Fibroblast of gingiva (primary cell): Measurements from ENCODE around the gene AKT2.
A peak's percentile ranks its signal among the peaks of the same experiment; 100 is the strongest.
"Not testable (repeated sequence)": the region's sequence is repeated elsewhere in the genome, so short reads cannot be mapped to it uniquely, and the experiment has no call there.

Experiments used
- DNase-seq: peaks from one replicate; pipeline ENCODE4 v3.0.0-alpha.2; 2011; ENCODE audit warnings: low read depth

Gene AKT2

DNA sequence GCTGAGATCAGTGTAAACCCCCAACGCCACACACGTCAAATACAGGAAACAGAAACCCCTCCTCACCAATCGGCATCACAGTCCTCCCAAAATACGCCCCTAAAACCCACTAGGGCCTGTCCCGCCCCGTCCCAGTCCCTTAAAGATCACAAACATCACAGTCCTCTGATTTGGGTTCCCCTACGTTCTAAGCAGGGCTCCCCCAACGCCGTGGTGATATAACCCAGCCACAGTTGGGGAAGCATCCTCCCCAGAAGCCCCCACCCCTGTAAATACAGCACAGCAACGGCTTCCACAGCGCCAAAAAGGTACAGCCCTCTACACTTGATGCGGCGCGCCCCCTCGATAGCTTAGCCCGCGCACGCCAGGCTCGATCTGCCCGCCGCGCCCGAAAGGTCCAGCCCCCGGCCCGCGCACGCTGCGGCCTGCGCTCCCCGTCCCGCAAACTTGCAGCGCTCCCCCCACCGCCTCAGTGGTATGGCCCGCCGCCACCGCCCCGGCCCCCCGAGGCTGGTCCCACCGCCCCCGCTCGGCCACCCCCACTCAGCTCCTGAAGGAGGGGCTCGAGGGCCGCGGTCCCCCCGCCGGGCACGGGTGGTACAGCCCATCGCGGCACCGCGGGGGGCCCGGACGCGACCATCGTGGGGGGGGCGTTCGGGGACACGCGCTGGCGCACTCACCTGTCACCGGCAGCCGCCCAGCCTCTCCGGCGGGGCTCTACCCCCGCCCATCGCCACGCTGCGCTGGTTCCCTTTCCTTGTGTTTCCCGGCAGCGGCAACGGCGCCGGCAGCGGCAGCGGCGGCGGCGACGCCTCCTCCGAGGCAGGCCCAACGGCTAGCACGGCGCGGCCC is at the start of gene AKT2:
AKT2 (minus strand) TSS at position 845 of the 852 bp plus-strand sequence. CDS start 20,078 bp downstream, outside the sequence.
- DNase-seq, result peak; percentile 47

GRCh38 chr19:40333083-40333482 is 47.9 kb upstream of the AKT2 start:
- DNase-seq, result not testable (repeated sequence)

- DNase-seq, result no peak
Observed at GRCh38 chr19:40332669-40333068, 47.5 kb upstream of the AKT2 start.

- no peak for DNase-seq
Observed at GRCh38 chr19:40331052-40331451, 45.9 kb upstream of the AKT2 start.

- no peak for DNase-seq
Observed at GRCh38 chr19:40326201-40326600, 41.1 kb upstream of the AKT2 start.

DNA sequence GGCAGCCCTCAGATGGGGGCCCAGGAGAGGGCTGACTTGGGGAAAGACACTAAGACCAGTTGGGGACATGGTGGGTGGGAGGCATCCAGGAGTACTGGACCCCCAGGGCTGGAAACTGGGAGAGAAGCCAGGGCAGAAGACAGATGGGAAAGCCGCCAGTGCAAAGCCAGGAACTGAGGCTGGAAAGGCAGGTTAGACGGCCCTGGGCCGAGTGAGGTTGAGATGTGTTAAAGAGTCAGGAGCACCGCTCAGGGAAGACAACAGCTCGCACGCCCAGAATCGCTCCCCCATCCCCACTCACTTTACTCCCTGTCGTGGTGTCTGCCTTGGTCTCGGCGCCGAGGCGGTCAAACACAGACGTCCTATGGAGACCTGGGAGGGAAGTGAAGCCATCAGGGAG is 38.6 kb upstream of the AKT2 start:
- DNase-seq, result no peak

DNA sequence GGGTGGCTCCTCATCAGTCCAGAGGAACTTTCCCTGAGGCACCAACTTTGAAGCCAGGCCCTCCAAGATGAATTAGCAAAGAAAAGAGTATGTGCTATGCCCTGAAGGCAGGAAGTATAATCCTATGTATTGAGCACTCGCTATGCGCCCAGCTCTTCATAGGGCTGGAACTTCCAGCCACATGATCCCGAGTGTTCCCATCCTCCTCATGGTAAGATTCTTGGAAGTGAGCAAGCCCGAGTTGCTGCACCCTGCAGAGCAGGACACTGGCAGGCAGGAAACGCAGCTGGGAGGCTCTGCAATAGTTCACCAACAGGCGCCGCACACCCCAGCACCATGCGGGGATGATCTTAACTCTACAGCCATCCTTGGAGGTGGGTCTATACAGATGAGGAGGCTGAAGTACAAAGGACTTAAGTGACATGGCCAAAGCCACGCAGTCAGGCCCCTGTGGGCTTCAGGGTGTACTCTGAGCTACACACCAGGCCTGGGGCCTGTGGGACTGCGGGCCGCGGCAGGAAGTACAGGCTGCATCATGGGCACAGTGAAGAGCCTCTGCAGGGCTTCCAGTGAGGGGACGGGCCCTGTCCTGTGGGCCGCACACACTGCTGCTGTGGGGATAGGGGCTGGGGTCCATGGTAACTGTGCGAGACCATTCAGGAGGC is 37.9 kb upstream of the AKT2 start:
- no peak for DNase-seq

DNA sequence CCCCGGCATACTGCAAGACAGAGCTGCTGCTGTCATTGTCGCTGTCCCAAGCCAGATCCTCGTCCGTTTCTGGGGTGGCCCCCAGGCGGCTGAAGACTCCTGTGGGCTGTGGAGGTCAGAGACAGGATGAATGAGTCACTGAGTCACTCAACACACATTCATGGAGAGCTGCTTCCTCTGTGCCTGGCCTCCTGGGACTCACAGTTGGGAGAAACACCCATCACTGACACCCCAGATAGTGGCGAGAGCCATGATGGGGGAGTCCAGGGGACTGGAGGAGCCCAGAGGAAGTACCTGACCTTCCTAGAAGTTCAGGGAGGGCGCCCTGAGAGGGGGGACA is 37.1 kb upstream of the AKT2 start:
- DNase-seq, result no peak

DNA sequence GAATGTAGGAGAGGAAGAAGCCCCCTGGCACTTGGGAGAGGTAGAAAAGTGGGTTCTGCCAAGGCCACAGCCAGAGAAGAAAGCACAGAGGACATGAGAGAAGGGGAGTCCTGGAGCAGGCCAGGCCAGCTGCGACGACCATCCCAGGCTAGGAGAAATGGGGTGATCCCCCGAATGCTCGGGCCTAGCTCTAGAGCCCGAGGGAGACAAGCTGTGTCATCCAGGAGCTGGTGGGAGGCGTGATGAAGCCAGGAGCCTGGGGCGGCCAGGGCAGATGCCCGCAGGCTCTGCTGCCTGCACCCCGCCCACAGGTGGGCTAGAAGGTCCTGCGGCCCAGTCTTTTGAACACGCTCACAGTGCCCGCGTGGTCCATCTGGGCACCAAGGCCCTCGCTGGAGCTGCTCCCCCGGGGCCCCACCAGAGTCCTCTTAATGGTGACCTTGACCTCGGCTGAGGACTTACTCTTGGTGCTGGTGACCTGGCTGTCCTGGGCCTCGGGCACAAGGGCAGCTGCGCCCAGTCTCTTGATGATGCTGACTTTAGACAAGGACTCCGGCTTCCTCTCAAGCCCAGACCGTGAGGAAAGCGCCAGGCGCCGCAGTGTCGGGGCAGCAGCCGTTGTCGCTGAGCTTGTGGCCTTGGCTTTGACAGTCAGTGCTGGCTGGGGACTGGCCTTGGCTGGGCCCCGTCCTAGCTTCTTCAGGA is 36.6 kb upstream of the AKT2 start:
- no peak for DNase-seq

DNA sequence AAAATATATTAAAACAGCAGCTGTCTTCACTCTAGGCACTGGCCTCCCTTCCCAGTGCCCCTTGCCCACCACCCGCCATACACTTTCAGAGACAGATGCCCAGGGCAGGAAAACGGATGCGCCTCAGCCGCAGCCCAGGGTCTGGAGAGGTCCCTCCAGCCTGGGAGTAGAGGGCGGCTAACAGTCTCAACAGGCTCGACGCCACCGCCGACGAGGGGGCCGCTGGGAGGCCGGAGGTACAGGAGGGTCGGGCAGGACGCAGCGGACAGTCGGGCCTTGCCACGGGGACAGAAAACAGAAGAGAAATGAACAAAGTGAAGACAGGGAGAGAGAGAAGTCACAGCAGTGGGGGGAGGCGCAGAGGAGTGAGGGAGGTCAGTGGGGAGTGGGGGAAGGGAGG is 35.9 kb upstream of the AKT2 start:
- no peak for DNase-seq

GRCh38 chr19:40320558-40320935 is 35.4 kb upstream of the AKT2 start:
- no peak for DNase-seq

DNA sequence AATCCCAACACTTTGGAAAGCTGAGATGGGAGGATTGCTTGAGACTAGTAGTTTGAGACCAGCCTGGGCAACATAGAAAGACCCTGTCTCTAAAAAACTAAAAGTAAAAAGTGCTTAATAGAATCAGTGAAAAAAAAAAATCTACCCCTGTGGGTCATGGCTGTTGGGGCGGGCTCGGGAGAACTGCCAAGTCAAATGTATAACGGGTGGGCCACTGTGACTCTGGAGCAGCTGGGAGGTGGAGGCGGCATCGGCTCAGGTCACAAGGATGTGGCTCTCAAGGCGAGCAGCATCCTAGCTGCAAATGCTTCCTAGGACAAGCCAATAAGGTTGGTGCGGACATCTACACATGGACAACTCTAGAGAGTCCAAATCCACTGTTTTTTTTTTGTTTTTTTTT is 32.2 kb upstream of the AKT2 start:
- DNase-seq, result no peak

GRCh38 chr19:40315812-40316470 is 30.8 kb upstream of the AKT2 start:
- no peak for DNase-seq

DNA sequence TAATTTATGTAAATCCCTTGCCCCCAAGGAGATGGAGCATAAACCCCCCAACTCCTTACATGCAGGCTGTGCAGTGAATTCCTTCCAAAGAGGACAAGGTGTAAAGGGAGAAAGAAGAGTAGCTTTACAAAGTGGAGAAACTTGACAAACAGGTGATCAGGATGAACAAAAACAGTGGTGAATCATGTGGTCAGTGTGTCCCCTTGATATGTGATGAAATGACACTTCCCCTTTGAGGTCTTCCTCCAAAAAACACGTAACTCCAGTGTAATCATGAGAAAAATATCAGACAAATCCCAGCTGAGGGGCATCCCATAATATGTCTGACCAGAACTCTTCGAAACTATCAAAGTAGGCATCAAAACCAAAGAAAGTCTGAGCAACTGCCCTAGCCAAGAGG is 29.5 kb upstream of the AKT2 start:
- no peak for DNase-seq

DNA sequence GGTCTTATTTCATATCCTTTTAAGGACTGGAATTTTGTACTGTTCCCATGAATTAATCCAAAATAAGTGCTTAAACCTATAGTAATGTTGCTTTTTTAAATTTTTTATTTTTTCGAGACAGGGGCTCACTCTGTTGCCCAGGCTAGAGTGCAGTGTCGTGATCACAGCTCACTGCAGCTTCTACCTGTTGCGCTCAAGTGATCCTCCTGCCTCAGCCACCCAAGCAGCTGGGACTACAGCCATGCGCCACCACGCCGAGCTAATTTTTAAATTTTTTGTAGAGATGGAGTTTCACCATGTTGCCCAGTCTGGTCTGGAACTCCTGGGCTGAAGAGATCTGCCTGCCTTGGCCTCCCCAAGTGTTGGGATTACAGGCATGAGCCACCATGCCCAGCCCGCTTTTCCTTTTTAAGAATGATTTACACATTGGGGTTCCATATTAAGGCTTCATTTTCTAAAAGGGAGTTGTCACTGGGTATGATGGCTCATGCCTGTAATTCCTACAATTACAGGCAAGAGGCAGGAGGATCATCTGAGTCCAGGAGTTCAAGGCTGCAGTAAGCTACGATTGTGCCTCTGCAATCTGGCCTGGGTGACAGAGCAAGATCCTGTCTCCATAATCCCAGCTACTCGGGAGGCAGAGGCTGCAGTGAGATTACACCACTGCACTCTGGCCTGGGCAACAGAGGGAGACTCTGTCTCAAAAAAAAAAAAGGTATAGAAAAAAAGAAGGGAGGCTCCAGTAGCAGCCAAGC is 28.3 kb upstream of the AKT2 start:
- DNase-seq, result no peak

DNA sequence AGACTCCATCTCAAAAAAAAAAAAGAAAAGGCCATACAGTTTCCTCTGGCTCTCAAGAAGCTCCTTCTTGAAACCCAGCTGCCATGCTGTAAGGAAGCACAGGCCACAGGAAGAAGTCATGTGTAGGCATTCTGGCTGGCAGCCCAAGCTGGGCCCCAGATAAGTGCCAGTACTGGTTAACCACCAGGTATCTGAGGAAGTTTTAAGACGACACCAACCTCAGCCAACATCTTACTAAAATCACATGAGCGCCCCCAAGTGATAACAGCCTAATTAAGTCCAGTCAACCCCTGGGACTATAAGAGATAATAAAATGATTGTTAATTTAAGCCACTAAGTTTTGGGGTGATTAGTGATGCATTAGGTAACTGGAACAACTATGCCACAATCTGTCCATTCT is 27.4 kb upstream of the AKT2 start:
- no peak for DNase-seq

GRCh38 chr19:40309666-40310065 is 24.5 kb upstream of the AKT2 start:
- DNase-seq, result no peak

GRCh38 chr19:40305403-40305802 is 20.3 kb upstream of the AKT2 start:
- DNase-seq, result peak; percentile 82

GRCh38 chr19:40304306-40304705 is 19.2 kb upstream of the AKT2 start:
- no peak for DNase-seq

DNA sequence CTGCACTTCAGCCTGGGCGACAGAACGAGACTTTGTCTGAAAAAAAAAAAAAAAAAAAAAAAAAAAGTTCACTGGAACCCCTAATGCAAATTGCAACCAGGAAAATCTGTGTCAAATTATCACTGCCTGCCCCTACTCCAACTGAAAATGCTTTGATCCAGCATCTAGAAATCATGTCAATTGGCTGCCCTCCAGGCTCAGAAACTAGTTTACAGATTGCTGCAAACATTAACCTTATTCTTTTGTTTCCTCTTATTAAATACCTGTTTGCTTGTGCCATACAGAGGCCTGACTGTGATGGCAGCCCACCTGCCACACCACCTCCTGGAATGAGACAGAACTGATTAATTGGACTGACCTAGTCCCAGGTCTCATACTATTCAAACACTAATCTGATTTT is 18.6 kb upstream of the AKT2 start:
- DNase-seq, result no peak

DNA sequence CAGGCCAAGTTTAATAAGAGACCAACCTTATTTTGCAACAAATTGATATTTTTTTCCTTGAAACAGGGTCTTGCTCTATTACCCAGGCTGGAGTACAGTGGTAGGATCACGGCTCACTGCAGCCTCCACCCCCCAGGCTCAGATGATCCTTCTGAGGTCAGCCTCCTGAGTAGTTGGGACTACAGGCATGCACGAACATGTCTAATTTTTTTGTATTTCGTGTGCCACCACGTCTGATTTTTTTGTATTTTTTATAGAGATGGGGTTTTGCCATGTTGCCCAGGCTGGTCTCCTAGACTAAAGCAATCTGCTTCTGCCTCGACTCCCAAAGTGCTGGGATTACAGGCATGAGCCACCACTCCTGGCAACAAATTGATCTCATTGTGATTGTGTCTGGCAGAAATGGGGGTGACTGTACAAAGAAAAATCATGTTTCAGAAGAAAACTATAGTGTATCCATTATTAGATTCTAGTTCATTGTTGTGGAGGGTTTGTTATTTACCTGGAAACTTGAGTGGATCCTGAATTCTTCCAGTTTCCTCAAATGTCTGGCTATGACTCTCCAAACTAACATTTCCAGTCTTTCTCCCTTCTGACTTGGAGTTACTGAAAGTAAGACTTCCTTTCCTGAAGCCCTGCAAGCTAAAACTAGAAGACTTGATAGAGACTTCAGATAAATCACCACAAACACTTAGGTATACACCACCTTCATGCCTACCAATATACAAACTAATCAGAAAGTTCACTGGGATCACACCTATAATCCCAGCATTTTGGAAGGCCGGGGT is 17.3 kb upstream of the AKT2 start:
- no peak for DNase-seq
